HG03095 (cell line): Measurements from ENCODE around the gene DHX34.
"Not testable (repeated sequence)": the region's sequence is repeated elsewhere in the genome, so short reads cannot be mapped to it uniquely, and the experiment has no call there.

Source experiments
- ATAC-seq: cut with Tn5 transposase; IDR thresholded peaks from one replicate; pipeline ENCODE4 v1.9.1; 2021; ENCODE audit warnings: moderate library complexity; ENCODE audit not compliant: unreplicated experiment

DHX34 gene

DNA sequence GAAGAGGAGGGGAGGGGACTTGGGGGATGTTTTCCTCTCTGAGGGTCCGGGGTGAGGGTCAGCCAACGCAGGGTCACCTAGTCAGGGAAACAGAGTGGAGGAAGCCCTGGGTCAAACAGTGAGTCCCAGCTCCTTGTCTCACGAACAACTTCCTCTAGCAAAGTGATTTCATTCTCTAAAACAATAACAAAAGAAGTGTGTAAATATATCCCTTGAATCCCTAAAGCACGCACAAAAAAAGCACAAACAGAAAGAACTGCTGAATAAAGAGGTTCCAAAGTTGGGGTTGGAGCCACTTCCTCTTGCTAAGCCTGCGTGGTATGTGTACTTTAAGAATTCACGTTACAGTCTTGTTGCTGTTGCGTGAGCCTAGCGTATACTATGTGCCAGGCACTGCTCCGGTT lies 18.6 kb upstream of the DHX34 start:
- no peak for ATAC-seq

DNA sequence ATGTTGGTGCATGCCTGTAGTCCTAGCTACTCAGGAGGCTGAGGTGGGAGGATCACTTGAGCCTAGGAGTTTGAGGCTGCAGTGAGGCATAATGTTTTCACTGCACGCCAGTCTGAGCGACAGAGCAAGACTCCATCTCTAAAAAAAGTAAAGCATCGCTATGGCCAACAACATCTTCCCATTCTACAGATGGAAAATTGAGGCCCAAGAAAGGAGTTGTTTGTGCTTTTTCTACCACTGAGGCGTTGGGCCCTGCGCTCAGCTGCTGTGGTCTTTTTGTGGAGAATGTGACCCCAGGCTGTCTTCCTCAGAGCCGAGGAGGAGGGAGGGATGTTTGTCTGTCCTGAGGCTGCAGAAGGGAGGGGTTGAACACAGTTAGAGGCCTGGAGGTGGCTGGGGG lies 17.6 kb upstream of the DHX34 start:
- ATAC-seq: no peak

DNA sequence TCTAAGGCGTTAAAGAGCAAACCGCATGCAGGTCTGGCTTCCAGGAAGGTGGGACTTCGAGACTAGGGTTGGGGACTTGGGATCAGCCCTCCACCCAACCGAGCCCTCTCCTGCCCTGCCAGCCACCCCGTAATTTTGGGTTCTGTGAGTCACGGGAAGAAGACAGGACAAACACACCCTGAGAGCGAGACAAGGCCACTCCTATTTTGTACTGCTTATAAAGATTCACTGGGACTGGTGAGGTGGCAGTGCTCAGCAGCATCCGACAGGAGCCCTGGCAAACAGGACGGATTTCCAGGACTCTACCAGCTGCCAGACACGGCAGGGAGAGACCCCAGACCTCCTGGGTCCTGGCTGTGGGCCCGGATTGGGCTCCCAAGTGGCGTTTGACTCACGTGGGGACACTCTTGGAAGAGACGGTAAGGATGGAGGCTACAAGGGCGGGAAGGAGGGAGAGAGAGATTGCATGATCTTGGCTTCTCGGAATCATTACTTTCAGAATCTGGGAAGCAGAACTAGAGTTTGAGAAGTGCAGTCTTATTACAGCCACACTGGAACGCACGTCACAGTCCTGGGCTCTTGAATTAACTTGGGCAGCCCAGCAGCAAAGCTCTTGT lies 17.1 kb upstream of the DHX34 start, which contains the start of gene C5AR2:
TSS of gene C5AR2 (plus strand) at position 245 of the 617 bp plus-strand sequence. CDS start 8,625 bp downstream, outside the sequence.
- ATAC-seq: no peak

DNA sequence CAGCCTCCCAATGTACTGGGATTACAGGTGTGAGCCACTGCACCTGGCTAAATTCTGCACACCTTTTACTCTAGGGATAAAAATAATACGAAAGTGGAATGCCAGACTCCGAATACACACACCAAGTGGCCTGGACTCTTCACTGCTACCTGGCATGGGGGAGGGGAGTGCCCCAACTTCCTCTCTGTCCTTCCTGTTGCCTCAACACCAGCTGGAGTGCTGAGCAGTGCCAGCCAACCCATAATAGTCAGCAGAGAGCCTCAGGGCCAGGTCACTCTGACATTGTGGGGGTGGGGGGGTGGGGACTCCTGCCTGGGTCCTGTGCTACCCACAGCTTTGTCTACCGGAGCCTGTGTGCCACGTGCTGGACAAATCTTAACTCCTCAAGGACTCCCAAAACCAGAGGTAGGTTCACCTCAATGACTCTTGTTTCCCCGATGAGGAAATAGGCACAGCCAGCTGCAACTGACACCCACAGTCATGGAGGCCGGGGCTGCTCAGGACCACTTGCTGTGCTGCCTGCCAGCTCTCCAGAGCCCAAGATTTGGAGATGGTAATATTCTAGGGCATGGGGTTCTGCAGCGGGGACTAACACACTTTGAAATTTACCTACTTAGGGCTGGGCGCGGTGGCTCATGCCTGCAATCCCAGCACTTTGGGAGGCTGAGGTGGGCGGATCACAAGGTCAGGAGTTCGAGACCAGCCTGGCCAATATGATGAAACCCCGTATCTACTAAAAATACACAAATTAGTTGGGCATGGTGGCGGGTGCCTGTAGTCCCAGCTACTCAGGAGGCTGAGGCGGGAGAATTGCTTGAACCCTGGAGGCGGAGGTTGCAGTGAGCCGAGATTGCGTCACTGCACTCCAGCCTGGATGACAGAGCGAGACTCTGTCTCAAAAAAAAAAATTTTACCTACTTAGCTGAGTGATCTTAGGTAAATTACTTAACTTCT lies 12.1 kb upstream of the DHX34 start:
- not testable (repeated sequence) for ATAC-seq

DNA sequence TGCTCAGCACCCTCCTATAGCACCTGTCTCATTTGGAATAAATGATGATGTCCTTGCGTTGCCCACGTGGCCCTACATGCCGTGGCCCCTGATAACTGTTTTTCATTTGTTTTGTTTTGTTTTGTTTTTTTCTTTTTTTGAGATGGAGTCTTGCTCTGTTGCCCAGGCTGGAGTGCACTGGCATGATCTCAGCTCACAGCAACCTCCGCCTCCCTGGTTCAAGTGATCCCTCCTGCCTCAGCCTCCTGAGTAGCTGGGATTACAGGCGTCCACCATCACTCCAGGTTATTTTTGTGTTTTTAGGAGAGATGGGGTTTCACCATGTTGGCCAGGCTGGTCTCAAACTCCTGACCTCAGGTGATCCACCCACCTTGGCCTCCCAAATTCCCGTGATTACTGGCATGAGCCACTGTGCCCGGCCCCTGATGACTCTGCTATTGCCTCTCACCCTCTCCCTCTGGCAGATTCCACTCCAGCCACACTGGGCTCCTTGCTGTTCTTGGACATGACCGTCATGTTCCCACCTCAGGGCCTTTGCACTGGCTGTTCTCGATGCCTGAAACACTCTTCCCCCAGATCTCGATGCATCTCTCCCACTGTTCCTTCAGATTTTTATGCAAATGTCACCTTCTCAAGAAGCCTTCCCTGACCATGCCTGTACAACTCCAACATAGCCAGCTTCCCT lies 9.8 kb upstream of the DHX34 start:
- no peak for ATAC-seq

DNA sequence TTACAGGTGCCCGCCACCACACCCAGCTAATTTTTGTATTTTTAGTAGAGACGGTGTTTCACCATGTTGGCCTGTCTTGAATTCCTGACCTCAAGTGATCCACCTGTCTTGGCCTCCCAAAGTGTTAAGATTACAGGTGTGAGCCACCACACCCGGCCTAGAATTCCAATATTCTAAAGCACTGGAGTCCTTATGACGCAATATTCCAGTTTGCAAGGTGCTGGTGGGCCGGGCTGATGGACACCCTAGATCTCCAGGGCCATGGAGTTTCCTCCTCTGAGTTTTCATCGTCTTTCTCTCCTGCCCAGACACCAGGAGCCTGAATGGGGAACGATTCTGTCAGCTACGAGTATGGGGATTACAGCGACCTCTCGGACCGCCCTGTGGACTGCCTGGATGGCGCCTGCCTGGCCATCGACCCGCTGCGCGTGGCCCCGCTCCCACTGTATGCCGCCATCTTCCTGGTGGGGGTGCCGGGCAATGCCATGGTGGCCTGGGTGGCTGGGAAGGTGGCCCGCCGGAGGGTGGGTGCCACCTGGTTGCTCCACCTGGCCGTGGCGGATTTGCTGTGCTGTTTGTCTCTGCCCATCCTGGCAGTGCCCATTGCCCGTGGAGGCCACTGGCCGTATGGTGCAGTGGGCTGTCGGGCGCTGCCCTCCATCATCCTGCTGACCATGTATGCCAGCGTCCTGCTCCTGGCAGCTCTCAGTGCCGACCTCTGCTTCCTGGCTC lies 8.5 kb upstream of the DHX34 start:
- no peak for ATAC-seq

DNA sequence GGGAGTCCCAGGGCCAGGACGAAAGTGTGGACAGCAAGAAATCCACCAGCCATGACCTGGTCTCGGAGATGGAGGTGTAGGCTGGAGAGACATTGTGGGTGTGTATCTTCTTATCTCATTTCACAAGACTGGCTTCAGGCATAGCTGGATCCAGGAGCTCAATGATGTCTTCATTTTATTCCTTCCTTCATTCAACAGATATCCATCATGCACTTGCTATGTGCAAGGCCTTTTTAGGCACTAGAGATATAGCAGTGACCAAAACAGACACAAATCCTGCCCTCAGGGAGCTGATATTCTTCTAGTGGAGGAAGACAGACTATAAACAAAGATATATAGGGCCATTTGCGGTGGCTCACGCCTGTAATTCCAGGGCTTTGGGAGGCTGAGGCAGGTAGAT lies 7.4 kb upstream of the DHX34 start:
- ATAC-seq: no peak

DNA sequence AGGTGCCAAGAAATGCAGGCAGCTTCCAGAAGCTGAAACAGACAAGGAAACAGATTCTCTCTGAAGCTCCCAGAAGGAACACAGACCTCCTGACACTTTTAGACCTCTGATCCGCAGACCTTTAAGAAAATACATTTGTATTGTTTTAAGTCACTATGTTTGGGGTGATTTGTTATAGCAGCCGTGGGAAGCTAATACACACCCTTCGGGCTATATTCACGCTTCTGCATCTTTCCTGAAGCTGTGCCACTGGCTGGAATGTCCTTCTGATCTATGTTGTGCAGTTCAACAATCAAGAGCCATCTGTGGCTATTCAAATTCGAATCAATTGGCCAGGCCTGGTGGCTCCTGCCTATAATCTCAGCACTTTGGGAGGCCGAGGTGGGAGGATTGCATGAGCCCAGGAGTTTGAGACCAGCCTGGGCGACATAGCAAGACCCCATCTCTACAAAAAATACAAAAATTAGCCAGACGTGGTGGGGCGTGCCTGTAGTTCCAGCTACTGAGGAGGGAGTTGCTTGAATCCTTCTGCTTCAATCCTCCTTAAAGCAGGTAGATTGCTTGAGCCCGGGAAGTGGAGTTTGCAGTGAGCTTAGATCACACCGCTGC lies 5.8 kb upstream of the DHX34 start:
- ATAC-seq: no peak

DNA sequence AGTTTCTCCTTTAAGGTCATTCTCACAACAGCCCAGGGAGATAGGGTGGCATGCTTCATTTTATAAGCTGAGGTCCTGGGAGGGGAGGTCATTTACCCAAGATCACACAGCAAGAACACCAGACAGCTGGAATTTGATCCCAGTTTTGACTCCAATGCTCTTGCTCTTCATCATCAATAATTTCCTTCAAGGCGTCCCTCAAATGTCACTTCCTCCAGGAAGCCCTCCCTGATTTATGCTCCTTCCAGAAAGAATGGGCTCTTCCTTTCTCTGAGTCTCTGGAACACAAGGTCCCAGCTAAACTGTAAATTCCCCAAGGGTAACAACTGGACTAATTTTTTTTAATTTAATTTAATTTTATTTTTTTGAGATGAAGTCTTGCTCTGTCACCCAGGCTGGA lies 4.7 kb upstream of the DHX34 start:
- no peak for ATAC-seq

DNA sequence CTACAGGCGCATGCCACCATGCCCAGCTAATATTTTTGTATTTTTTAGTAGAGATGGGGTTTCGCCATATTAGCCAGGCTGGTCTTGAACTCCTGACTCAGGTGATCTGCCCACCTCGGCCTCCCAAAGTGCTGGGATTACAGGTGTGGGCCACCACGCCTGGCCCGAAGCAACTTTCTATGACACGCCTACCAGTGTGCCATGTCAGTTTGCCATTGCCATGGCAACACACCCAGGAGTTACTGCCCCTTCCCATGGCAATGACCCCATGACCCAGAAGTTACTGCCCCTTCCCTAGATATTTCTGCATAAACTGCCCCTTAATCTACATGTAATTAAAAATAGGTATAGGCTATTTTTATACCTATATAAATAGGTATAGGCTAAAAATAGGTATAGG lies 3.1 kb upstream of the DHX34 start:
- ATAC-seq: not testable (repeated sequence)

DNA sequence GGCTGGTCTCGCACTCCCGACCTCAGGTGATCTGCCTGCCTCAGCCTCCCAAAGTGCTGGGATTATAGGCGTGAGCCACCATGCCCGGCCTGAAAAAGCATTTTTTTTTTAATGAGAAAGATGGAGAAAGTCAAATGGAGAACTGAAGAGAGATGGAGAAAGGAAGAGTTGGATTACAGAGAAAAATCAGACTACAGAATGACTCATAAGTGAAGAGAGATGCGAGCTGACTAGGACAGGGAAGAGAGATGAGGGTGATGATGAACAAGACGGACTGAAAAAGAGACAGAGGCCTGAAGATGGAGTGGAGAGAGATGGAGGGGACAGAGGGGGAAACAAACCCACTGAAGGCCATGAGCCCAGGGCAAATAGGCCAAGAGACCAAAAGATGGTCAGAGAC lies 1.5 kb downstream of the DHX34 start:
- no peak for ATAC-seq

DNA sequence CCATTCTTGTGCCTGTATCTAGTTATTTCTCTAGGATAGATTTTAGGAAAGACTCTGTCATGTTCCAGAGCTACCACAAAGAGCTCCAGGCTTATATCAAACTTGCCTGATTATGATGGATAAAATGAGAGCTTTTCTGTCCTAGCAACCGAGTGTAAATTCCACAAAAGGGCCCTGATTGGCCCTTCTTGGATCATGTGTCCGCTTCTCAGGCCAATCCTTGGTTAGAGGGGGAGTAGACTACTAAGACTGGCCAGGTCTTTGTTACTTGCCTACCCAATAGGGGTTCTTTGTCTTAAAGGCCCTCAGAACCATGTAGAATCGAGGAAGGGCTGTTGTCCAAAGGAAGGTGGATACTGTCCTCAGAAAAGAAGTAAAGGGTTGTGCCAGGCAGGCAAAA lies 2.4 kb downstream of the DHX34 start:
- no peak for ATAC-seq

DNA sequence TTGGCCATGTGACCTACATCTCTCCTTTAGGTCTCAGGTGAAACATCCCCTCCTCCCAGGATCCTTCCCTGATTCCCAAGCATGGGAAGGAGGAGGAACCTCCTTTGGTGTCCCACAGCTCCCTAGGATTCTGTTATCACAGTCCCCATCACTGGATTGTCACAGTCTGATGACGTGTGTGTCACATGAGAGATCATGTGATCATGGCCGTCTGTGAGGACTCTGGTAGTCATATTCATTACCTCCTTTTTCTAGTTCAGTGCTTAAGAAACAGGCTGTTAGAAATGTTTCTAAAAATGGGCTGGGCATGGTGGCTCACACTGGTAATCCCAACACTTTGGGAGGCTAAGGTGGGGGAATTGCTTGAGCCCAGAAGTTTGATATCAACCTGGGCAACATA lies 3.0 kb downstream of the DHX34 start:
- ATAC-seq: no peak

DNA sequence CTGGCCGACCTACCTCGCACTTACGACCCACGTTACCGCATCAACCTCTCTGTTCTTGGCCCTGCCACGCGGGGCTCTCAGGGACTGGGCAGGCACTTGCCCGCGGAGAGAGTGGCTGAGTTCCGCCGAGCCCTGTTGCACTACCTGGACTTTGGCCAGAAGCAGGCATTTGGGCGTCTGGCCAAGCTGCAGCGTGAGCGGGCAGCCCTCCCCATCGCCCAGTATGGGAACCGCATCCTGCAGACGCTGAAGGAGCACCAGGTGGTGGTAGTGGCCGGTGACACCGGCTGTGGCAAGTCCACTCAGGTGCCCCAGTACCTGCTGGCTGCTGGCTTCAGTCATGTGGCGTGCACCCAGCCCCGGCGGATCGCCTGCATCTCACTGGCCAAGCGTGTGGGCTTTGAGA lies 4.2 kb downstream of the DHX34 start:
- ATAC-seq: no peak

DNA sequence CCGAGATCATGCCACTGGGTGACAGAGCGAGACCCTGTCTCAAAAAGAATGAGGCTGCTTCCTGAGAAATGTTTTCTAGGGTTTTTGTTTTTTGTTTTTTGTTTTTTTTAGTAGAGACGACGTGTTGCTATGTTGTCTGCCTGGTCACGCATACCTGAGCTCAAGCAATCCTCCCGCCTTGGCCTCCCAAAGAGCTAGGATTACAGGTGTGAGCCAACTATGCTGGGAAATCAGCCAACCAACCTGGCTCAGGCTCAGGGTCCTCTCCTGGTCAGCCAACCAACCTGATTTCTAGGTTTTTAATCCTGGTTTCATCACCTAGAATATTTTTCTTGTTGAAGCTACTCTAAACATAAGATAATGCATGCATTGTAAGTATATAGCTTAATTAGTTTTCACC lies 7.8 kb downstream of the DHX34 start:
- ATAC-seq: no peak

DNA sequence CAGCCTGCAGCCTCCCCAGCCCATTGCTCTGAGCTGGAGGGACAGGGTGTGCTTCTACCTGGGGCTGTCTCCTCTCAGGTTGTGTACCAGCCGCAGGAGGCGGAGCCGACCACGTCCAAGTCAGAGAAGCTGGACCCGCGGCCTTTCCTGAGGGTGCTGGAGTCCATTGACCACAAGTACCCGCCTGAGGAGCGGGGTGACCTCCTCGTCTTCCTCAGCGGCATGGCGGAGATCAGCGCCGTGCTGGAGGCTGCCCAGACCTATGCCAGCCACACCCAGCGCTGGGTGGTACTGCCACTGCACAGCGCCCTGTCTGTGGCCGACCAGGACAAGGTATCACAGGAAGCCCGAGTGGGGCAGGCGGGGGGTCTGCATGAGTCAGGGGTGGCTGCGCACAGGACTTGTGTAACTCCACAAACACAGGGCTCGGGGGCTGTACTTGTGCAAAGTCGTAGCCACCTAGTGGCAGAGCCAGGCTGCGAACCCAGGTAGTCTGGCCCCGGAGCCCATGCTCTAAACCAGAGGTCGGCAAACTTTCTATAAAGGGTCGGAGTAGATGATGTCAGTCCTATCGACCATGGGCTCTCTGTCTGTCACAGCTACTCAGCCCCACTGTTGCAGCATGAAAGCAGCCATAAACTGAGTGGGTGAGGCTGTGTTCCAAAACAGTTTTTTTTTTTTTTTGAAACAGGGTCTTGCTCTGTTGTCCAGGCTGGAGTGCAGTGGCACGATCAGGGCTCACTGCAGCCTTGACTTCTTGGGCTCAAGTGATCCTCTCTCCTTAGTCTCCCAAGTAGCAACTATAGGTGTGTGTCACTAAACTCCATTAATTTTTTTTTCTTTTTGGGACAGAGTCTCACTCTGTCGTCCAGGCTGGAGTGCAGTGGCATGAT lies 8.9 kb downstream of the DHX34 start:
- ATAC-seq: no peak

DNA sequence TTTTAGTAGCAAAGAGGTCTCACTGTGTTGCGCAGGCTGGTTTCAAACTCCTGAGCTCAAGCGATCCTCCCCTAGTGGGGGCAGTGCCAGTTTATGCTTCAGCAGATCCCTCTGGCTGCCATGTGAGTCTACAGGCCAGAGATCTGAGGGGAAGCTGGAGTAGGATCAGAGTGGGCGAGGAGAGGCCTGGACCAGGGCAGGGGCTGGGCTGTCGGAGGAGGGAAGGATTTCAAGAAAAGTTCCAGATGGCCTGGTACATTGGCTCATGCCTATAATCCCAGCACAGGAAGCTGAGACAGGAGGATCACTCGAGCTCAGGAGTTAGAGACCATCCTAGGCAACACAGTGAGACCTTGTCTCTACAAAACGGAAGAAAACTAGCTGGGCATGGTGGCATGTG lies 9.8 kb downstream of the DHX34 start:
- no peak for ATAC-seq

DNA sequence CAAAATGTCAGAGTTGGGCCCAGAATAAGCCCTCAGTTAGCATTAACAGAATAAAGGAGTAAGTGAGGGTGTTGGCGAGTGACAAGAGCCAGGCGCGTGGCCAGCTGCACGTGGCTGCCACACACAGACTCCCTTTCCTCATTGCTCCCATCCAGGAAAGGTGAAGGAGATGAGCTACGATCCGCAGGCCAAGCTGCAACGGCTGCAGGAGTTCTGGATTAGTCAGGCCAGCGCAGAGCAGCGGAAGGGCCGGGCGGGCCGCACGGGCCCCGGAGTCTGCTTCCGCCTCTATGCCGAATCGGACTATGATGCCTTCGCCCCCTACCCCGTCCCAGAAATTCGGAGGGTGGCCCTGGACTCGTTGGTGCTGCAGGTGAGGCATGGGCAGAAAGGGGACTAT lies 13.2 kb downstream of the DHX34 start:
- ATAC-seq: no peak

DNA sequence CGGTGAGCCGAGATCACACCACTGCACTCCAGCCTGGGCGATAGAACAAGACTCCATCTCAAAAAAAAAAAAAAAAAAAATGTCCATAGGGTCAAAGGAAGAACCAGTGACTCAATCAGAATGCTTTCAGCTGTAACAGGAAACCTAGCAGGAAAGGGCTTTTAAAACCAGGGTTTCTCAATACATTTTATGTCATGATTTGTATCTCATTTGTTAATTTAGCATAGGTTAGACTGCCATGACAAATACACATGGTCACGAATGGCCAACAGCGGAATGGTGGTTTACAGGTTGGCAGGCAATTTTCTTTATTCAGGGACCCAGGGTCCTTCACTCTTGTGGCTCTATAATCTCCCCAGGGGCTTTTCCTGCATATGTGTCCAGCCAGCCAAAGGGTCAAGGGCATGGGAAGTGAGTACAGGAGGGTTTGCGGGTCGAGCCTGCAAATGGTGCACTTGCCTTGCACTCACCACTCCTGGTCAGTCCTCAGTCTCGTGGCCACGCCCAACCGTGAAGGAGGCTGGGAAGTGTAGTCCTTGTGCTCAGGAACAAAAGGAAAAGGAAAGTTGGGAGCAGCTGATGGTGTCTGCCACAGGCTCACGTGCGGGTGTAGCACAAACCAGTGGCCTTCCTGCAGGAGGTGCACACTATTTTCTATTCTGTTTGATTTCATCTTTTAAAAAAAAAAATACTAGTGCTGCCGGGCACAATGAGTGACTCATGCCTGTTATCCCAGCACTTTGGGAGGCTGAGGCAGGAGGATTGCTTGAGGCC lies 14.8 kb downstream of the DHX34 start:
- no peak for ATAC-seq
